GM12874 (cell line): ENCODE results near the gene COL21A1.

Experiments used
- CTCF ChIP-seq: IDR thresholded peaks from 2 replicates; pipeline ENCODE4 v1.5.1; 2011; ENCODE audit warnings: low read depth, mild to moderate bottlenecking, control low read depth, low read length, moderate library complexity; ENCODE audit not compliant: insufficient read depth

Gene COL21A1

GRCh38 chr6:56280126-56280525 lies 32.7 kb upstream of the COL21A1 start:
- no peak for TF ChIP-seq CTCF

- TF ChIP-seq CTCF: no peak
These were observed 32.1 kb upstream of the COL21A1 start for GRCh38 chr6:56279331-56280080.

- TF ChIP-seq CTCF: no peak
These were observed 30.8 kb upstream of the COL21A1 start for GRCh38 chr6:56278171-56278591.

GRCh38 chr6:56270812-56271441 lies 23.5 kb upstream of the COL21A1 start:
- TF ChIP-seq CTCF: no peak

- TF ChIP-seq CTCF: no peak
These were observed 20.9 kb upstream of the COL21A1 start for GRCh38 chr6:56268266-56268665.

- no peak for TF ChIP-seq CTCF
These were observed 18.6 kb upstream of the COL21A1 start for GRCh38 chr6:56266011-56266410.

- no peak for TF ChIP-seq CTCF
These were observed 16.4 kb upstream of the COL21A1 start for GRCh38 chr6:56263596-56264315.
